ENCODE measurements around the gene NCL.
"Not testable (repeated sequence)": the region's sequence is repeated elsewhere in the genome, so short reads cannot be mapped to it uniquely, and the experiment has no call there.

NCL gene

GRCh38 chr2:231405601-231406367 is 58.5 kb downstream of the NCL start:
- DNase-seq (ENCODE audit: low read depth, low spot score), result not testable (repeated sequence)

GRCh38 chr2:231404183-231404578 is 60.1 kb downstream of the NCL start:
- DNase-seq (ENCODE audit: low read depth, low spot score), result not testable (repeated sequence)
